GM19467 (cell line): ENCODE results near the gene CYB5R3.
"Not testable (repeated sequence)": the region's sequence is repeated elsewhere in the genome, so short reads cannot be mapped to it uniquely, and the experiment has no call there.

Source experiments
- ATAC-seq: cut with Tn5 transposase; IDR thresholded peaks from one replicate; pipeline ENCODE4 v1.9.1; 2021; ENCODE audit warnings: mild to moderate bottlenecking, moderate library complexity; ENCODE audit not compliant: unreplicated experiment

The CYB5R3 gene

GRCh38 chr22:42608136-42608822, 40.9 kb downstream of the CYB5R3 start:
- no peak for ATAC-seq

DNA sequence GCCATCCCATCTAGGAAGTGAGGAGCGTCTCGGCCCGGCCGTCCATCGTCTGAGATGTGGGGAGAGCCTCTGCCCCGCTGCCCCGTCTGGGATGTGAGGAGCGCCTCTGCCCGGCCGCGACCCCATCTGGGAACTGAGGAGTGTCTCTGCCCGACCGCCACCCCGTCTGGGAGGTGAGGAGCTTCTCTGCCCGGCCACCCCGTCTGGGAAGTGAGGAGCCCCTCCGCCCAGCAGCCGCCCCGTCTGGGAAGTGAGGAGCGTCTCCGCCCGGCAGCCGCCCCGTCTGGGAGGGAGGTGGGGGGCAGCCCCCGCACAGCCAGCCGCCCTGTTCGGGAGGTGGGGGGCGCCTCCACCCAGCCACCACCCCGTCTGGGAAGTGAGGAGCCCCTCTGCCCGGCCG, 41.6 kb downstream of the CYB5R3 start:
- ATAC-seq, result not testable (repeated sequence)

DNA sequence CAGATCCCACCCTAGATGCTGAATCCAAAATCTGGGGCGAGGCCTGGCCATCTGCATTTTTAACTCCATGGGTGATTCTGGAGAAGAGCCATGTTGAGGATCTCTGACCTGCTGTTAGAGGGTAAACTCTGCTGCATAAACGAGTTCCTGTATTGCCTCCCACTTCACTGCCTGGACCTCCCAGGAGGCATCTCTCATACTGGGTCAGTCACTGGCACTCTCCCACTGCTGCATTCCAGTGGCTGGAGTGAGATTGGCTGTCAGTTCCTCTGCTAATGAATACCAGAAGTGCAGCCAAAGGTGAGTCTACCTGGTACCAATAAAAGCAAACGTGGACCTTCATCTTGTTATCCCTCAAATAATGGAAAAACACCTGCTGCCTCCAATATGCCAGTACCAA, 44.8 kb downstream of the CYB5R3 start:
- ATAC-seq, result no peak

DNA sequence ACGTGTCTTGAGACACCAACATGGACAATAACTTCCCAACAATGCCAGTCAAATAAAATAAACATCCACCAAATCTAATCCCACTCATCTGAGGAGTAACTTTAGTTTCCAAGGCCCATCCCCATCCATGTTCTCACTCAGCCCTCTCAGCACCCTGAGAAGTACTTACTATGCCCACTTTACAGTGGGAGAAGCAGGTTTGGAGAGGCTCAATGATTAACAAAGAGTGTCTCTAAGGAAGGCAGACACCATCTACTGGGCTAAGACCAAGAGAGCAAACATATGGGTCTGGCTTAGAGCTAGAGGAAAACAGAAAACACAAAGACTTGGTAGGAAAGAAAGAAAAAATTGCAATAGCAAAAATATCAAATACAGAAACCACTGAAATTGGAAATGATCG, 45.8 kb downstream of the CYB5R3 start:
- ATAC-seq, result no peak

GRCh38 chr22:42602470-42602869, 46.7 kb downstream of the CYB5R3 start:
- no peak for ATAC-seq

GRCh38 chr22:42601879-42602465, 47.2 kb downstream of the CYB5R3 start:
- ATAC-seq, result no peak

GRCh38 chr22:42596863-42597530, 52.2 kb downstream of the CYB5R3 start:
- no peak for ATAC-seq

- ATAC-seq, result no peak
Measured at GRCh38 chr22:42596336-42596735, 52.9 kb downstream of the CYB5R3 start.

- no peak for ATAC-seq
Measured at GRCh38 chr22:42595434-42595833, 53.8 kb downstream of the CYB5R3 start.

- no peak for ATAC-seq
Measured at GRCh38 chr22:42591987-42592386, 57.2 kb downstream of the CYB5R3 start.

DNA sequence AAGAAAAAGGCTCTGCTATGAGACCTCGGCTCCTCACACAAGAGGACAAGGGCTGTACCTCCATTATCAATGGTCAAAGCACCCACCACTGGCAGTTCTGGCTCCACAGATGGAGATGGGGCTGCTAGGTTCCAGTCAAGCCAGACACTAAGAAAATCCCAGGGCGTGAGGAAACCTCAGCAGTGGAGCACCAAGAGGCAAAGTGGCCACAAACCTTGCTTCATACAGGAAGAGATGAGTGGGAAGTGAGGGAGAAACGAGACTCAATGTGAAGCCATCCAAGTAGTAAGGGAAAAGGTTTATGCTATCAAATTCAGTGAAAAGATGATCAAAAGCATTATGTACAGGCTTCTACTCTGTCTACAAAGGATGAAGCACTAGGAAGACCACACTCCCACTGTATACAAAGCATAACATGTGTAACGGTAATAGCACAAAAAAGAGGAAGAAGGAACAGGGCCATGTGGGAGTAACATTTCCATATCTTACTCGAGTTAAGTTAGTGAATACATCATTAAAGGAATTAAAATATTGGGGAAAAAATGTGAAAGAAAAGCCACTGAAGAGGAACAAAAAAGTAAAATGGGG, 61.5 kb downstream of the CYB5R3 start:
- no peak for ATAC-seq

DNA sequence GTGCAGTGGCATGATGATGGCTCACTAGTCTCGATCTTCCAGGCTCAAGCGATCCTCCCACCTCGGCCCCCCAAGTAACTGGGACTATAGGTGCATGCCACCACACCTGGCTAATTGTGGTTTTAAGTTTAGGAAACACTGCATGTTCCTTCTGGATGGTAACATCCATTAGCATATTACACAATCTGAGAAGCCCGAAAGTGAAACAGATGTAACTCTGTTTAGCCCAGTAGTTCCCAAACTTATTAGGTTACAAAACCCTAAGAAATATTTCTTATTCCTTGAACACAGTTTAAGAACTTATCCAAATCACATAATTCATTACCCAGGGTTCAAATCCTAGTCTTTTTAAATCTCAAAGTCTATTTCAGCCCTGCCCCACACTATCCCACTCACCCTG, 62.8 kb downstream of the CYB5R3 start:
- no peak for ATAC-seq

DNA sequence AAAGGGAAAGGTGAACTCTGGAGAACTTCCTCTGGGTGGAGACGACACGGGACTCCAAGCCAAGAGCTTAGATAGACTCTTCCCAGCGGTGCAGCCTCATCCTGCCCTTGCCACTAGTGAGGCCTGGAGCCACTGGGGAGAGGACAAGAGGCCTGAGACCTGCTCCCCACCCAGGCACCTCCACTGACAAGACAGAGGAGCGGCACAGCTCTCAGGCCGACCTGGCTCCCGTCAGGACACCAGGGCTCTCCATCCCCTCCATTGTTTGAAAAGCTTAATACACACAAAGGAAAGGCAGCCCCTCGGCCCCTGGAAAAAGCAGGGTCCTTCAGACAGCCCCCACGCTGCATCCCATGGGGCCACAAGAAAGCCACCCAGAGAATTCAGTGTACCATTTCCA, 64.1 kb downstream of the CYB5R3 start:
- ATAC-seq, result no peak

GRCh38 chr22:42584364-42584940, 64.7 kb downstream of the CYB5R3 start:
- ATAC-seq, result no peak

DNA sequence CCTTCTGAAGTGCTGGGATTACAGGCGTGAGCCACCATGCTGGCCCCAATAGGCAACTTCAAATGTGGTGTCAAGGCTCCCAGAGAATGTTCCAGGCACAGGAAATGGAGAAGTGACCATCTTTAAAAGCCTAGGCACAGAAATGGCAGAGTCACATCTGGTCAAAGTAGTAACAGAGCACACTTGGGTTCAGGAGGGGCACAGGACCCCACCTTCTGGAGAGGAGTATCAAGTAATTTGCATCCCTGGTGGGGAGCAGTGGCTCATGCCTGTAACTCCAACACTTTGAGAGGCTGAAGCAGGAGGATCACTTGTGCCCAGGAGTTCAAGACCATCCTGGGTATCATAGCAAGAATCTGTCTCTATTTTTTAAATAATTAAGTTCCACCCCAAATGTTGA, 66.2 kb downstream of the CYB5R3 start:
- ATAC-seq, result no peak

DNA sequence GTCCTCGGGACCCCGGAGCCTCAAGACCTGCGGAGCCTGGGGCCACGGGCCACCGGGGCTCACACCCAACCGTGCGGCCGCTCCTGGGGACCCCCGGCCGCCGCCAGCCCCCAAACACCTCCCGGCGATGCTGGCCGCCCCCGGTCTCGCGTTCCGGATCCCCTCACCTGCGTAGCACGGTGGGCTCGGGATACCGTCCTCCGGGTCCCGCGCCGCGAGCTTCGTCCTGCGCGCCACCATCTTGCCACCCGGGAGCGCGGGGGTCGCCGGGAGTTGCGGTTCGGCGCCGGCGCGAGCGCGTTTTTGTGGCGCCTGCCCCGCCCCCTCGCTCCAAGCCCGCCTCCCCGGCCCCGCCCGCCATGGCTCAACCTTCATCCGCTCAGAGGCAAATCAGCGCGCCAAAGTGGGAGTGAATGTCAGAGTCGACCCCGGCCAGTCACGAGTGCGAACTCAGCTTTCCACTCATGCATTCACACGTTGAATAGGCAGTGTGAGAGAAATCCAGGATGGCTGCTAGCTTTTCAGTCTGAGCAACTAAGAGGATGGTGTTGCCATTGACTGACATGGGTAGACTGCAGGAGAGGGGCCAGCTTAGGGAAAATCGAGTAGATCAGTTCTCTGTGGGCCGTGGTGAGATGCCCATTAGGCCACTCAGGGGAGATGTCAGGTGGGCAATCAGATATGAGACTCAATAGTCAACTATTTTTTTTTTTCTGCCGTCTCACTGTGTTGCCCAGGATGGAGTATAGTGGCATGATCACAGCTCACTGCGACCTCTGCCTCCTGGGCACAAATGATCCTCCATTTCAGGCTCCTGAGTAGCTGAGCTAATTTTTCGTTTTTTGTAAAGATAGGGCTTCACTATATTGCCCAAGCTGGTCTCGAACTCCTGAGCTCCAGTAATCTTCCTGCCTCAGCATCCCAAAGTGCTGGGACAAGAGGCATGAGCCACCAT, 67.2 kb downstream of the CYB5R3 start:
- peak; percentile 55 for ATAC-seq

DNA sequence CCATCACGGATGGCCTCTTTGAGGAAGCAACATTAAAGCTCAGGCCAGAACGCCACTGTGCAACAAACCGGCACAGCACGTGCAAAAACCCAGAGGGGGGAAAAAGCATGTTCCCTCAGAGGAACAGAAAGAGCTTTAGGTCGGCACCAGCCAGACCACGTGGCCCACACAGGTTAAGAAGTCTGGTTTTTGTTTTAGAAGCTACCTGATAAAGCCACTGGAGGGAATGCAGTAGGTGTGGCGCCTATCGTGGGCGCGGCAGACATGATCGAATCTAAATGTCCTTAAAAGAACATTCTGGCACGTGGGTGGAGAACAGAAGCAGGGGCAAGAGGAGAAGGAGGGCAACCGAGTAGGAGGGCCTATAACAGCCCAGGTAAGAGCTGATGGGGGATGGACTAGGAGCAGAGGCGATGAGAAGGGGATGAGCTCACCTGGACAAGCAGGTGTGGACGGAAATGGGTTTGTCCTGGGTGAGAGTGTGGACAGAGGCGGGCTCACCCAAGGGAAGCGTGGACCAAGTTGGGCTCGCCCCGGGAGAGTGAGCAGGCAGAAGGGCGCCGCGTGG, 67.9 kb downstream of the CYB5R3 start:
- peak; percentile 18 for ATAC-seq

- not testable (repeated sequence) for ATAC-seq
Measured at GRCh38 chr22:42580040-42580439, 69.2 kb downstream of the CYB5R3 start.

GRCh38 chr22:42577623-42578240, 71.5 kb downstream of the CYB5R3 start:
- no peak for ATAC-seq

DNA sequence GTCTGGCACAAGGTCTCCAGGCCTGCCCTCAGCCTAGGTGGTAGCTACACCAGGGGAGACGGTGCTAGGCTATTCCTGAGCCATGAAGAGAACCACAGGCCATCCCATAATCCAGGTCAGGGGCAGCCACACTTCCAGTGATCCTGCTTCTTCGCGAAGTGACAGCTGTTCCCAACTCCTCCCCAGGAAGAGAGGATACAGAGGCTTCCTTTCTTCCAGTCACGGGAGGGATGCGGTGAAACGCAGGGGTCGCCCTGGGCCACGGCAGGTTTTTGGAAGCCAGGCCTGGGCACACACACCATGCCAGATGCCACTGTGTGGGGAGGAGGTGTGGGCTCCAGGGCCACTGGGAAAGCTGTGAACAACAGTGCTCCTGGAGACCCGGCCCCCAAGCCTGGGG, 72.1 kb downstream of the CYB5R3 start:
- not testable (repeated sequence) for ATAC-seq
